DND-41 (cell line): ENCODE data around the gene LRP3.

ENCODE experiments used
- ATAC-seq: fragments of 200-7000 bp; cut with Tn5 transposase; 3 replicates; pipeline ENCODE4 v1.9.1; 2021; ENCODE audit warnings: low read depth; ENCODE audit not compliant: insufficient read depth
- DNase-seq: peaks from one replicate; pipeline ENCODE4 v3.0.0-alpha.2; 2020
- H2AFZ ChIP-seq: 2 replicates; pipeline ENCODE4 v1.6.0; 2012; ENCODE audit warnings: low read depth, low read length
- H3K27ac ChIP-seq: 2 replicates; pipeline ENCODE4 v1.5.1; 2012; ENCODE audit warnings: low read length, inconsistent platforms
- H3K27me3 ChIP-seq: fragments of 200-600 bp; sonication (generic); 2 replicates; pipeline ENCODE4 v1.6.0; 2012; ENCODE audit warnings: low read length, mild to moderate bottlenecking, inconsistent platforms; ENCODE audit not compliant: insufficient read depth, poor library complexity
- H3K36me3 ChIP-seq: 2 replicates; pipeline ENCODE4 v1.5.1; 2012; ENCODE audit warnings: low read length, inconsistent platforms; ENCODE audit not compliant: insufficient read depth
- H3K4me1 ChIP-seq: 2 replicates; pipeline ENCODE4 v1.5.1; 2012; ENCODE audit warnings: mild to moderate bottlenecking, low read length; ENCODE audit not compliant: insufficient read depth
- H3K4me2 ChIP-seq: 2 replicates; pipeline ENCODE4 v1.6.0; 2012; ENCODE audit warnings: mild to moderate bottlenecking, moderate library complexity, low read length, inconsistent platforms; ENCODE audit not compliant: insufficient read depth
- H3K4me3 ChIP-seq, 2 experiments: fragments of 200-600 bp in 1 of 2; shearing (Covaris generic) in 1 of 2; 2 replicates each; pipeline ENCODE4 v1.5.1; 2012 to 2016; ENCODE audit warnings: inconsistent platforms in 2 of 2, low read length in 2 of 2, mild to moderate bottlenecking in 2 of 2, low read depth in 1 of 2, moderate library complexity in 1 of 2
- H3K79me2 ChIP-seq: 2 replicates; pipeline ENCODE4 v1.6.0; 2012; ENCODE audit warnings: low read length, inconsistent platforms; ENCODE audit not compliant: insufficient read depth
- H3K9ac ChIP-seq: 2 replicates; pipeline ENCODE4 v1.6.0; 2012; ENCODE audit warnings: low read depth, mild to moderate bottlenecking, inconsistent platforms, low read length, moderate library complexity
- H3K9me3 ChIP-seq: 2 replicates; pipeline ENCODE4 v1.5.1; 2012; ENCODE audit warnings: low read length, moderate library complexity, mild to moderate bottlenecking, inconsistent platforms; ENCODE audit not compliant: insufficient read depth, severe bottlenecking
- H4K20me1 ChIP-seq: 2 replicates; pipeline ENCODE4 v1.6.0; 2012; ENCODE audit warnings: low read length; ENCODE audit not compliant: insufficient read depth
- CTCF ChIP-seq: IDR thresholded peaks from 2 replicates; pipeline ENCODE4 v1.5.1; 2012; ENCODE audit warnings: borderline replicate concordance, low read length, moderate library complexity, mild to moderate bottlenecking; ENCODE audit not compliant: poor library complexity, severe bottlenecking; ENCODE audit errors: extremely low read depth
- EZH2 ChIP-seq: IDR thresholded peaks from 3 replicates; pipeline ENCODE4 v1.6.1; 2012; ENCODE audit warnings: borderline replicate concordance, low read depth, mild to moderate bottlenecking, moderate library complexity, low read length, inconsistent platforms; ENCODE audit not compliant: severe bottlenecking

Gene LRP3

GRCh38 chr19:33203529-33203928, 9.4 kb downstream of the LRP3 start:
- Histone ChIP-seq H3K36me3 (no peaks in the 10 kb centered on the region), H3K4me2 (no peak overlapping the region), H2AFZ (no peak overlapping the region), H3K4me3 (no peak overlapping the region), H3K9ac (no peak overlapping the region), H3K27ac (no peak overlapping the region), H3K79me2 (no peaks in the 10 kb centered on the region), H3K27me3 (no peaks in the 10 kb centered on the region), H3K9me3 (no peaks in the 10 kb centered on the region), H4K20me1 (no peaks in the 10 kb centered on the region; the same call in 1 of the 2 replicates), H3K4me1 (no peaks in the 10 kb centered on the region)
- ATAC-seq, result no peak
- DNase-seq, result no peak
- TF ChIP-seq EZH2 (no peak), CTCF (no peak)

GRCh38 chr19:33204136-33204973, 10.2 kb downstream of the LRP3 start:
- no peaks in the 10 kb centered on the region; the same call in 1 of the 2 replicates for H4K20me1 ChIP-seq
- H3K4me1 ChIP-seq, result no peaks in the 10 kb centered on the region
- H3K27me3 ChIP-seq, result no peaks in the 10 kb centered on the region
- no peaks in the 10 kb centered on the region for H3K9me3 ChIP-seq
- no peak overlapping the region for H3K27ac ChIP-seq
- H3K4me2 ChIP-seq, result no peak overlapping the region
- no peak for ATAC-seq
- no peaks in the 10 kb centered on the region for H3K36me3 ChIP-seq
- TF ChIP-seq CTCF (no peak), EZH2 (no peak)
- H3K4me3 ChIP-seq, result no peak overlapping the region
- H3K9ac ChIP-seq, result no peak overlapping the region
- no peak overlapping the region for H2AFZ ChIP-seq
- DNase-seq, result no peak
- H3K79me2 ChIP-seq, result no peaks in the 10 kb centered on the region

GRCh38 chr19:33205110-33205509, 11.0 kb downstream of the LRP3 start:
- Histone ChIP-seq H2AFZ (no peak overlapping the region), H3K9ac (no peak overlapping the region), H3K27ac (no peak overlapping the region), H3K36me3 (no peaks in the 10 kb centered on the region), H4K20me1 (no peaks in the 10 kb centered on the region; the same call in 1 of the 2 replicates), H3K9me3 (no peaks in the 10 kb centered on the region), H3K4me2 (no peak overlapping the region), H3K4me3 (no peak overlapping the region), H3K27me3 (no peaks in the 10 kb centered on the region), H3K4me1 (no peaks in the 10 kb centered on the region), H3K79me2 (no peaks in the 10 kb centered on the region)
- no peak for TF ChIP-seq CTCF
- TF ChIP-seq EZH2, result no peak
- ATAC-seq, result no peak
- DNase-seq, result no peak
